GM19025 (cell line): ENCODE results near the gene FAM120A.

Experiments
- ATAC-seq: cut with Tn5 transposase; IDR thresholded peaks from one replicate; pipeline ENCODE4 v1.9.1; 2021; ENCODE audit warnings: mild to moderate bottlenecking, low read depth, moderate library complexity; ENCODE audit not compliant: unreplicated experiment

Gene FAM120A

DNA sequence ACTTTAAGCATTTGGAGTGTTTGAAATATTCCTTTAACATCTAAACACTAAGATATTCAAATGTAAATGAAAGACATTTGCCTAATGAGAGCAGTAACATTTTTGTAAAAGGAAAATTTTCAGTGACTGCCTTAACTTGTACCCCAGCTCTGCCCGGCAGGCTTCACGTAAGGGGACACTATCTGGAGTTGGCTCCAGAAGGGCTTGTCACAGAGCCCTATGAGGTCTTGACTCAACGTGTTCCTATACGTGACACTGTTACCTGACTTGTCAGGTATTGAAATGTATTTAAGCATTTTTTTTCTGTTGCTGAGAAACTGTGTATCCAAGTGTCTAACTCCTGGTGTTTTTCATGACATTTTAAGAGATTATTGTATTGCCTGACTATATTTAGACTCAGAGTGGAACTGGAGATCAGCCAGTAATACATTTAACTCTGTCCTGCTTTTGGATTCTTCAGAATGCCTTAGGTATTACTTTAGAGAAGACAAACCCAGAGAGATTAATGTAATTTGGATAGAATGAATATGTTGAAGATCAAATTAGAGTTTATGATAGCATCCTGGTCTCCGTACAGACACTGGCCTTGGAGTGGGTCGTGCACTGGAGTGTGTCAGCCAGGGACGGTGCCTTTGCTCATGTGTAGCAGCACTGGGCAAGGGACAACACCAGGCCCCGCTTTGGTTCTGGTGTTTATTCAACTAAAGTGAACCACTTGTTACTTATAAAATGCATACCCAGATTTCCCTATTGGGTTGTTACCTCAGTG, 90.3 kb downstream of the FAM120A start:
- ATAC-seq = no peak

DNA sequence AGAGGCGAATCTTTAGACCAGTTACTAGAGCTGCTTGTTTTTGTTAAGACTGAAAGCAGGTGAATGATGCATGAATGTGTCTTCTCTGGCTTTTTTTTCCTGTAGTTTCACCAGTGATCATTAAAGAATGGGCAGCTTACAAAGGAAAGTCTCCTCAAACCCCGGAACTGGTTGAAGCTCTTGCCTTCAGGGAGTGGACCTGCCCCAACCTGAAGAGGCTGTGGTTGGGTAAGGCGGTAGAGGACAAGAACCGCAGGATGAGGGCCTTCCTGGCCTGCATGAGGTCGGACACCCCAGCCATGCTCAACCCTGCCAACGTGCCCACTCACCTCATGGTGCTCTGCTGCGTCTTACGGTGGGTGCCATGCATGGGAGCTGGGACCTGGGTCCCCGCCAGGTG, 91.6 kb downstream of the FAM120A start:
- ATAC-seq = no peak

DNA sequence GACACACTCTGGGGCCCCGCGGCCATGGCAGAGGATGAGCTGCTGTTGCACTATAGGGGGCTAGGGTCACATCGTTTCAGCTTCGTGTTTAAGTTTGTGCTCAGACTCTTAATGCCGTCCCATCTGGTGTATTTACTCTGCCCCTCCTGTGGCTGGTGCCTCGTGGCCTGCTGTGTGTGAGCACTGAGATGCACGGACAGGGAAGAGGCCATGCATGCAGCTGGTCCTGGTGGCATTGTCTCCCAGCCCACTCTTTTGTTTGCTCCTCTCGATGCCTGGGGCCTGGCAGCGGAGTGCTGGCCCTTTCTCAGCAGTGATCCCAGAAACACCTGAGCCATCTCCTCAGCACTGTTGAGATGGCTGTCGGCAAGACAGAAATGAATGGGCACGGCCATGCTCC, 94.9 kb downstream of the FAM120A start:
- no peak for ATAC-seq

DNA sequence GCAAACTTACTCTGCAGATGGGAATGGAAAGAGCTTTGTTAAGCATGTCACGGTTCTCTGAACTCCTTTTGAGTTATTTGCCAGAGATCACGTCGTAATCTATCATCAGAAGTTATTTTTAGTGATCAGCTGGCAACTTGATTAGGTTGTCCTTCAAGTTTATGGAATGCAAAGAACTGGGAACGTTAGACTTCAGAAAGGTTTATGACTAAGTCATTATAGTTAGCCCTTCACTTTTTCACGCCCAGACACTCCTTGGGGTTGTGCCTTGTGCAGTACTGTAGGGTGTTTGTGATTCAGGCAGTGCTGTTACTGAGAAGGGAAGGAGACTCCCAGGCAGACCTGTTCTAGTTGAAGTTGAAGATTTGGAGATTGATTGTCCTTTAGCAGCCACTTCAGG, 98.1 kb downstream of the FAM120A start:
- ATAC-seq = no peak

DNA sequence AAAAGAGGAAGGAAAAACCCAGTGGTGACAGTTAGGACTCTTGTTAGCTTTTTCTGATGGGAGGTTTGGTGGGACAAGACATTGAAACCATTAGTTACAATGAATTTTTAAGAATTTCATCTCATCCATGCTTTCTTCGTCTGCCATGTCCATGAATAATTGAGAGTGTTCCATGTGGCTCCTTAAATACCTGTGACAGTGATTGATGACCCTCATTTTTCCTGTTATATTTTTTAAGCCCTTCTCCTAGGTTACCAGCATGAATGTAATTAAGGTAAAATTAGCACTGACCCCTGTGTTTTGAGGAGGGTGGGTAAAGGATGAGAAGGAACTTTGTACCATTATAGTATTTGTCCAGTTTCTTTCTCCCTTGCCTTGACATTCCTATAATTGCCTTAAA, 101.4 kb downstream of the FAM120A start:
- no peak for ATAC-seq

DNA sequence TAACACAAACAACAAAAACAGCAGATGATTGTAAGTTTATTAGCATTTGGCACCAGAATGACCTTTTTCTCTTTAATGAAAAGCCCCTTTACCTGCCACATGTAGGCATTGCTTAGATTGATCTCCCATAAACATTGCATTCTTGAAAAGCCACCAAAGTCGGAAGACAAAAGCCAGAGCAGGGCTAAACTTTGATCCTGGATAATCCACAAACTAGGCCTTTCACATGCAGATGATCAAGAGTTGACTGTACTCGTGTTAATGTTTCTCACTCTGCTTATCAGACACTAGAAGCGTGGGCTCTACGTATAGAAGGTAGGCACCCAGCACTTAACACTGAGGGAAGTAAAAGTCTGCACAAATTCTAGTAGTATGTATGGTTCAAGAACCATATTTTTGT, 103.9 kb downstream of the FAM120A start:
- no peak for ATAC-seq

DNA sequence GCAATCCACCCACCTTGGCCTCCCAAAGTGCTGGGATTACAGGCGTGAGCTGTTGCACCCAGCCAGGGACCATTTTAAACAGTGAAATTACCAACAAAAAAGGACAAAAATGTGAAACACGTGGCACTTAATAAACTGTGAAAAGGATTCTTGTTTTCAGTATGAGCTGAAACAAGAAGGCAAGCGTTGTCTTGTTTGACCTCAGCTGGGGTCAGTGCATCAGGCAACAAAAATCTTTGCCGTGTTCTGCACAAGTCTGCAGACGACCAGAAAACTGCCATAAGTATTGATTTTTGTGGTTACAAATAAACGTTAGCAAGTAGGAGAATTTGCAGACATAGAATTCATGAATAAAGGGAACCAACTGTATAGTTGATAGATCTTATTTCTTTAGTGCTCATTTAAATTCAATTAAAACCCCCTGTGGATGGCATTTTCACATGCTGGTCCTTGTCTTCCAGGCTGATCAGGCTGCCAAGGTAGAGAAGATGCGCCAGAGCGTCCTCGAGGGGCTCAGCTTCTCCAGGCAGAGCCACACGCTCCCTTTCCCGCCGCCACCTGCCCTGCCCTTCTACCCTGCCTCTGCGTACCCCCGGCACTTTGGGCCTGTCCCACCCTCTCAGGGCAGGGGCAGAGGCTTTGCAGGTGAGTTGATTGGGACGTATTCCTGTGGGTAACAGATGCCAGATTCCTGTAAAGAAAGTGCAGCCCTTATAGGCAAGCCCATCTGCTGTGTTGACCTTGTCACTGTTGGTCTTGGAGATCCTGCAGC, 106.1 kb downstream of the FAM120A start:
- no peak for ATAC-seq

DNA sequence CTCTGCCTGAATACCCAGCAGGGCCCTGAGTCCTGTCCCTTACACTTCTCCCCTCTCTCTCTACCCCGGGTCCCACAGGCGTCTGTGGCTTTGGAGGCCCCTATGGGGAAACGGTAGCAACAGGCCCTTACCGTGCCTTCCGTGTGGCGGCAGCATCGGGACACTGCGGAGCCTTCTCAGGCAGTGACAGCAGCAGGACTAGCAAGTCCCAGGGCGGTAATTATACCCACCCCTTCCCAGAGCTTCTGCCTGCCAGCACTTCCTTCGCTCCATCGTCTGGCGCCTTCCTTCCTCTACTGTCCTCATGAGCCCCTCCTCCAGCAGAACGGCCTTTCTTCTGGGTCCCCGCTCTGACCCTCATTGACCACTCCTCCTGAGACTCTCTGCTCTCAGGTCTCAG, 107.0 kb downstream of the FAM120A start:
- no peak for ATAC-seq

DNA sequence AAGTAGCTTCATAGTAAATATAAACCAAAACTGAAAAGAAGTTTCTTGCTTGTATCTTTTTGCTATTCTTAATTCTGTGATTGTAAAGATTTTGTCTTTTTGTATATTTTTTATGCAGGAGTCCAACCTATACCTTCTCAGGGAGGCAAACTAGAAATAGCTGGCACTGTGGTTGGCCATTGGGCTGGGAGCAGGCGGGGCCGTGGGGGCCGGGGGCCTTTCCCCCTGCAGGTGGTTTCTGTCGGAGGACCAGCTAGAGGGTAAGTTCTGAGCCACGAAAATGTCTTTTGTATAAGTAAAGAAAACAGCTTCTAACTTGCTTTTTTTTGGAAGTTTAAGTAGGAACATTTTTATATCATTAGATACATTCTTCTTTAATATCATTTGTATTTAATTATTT, 109.5 kb downstream of the FAM120A start:
- no peak for ATAC-seq

DNA sequence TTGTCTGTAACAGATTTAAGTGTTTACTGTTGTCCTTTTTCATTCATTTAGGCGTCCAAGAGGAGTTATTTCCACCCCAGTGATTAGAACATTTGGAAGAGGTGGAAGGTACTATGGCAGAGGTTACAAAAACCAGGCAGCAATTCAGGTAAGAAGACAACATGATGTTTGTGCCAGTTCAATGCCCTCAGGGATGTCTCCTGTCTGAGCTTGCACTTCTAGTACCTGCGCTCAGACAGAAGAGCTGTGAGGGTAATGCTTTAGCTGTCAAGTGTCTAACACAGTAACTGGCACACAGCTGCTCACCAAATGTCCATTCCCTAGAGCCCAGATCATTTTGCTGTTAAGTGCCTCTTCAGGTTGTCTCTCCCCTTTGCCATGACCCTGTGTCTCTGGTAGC, 110.7 kb downstream of the FAM120A start:
- ATAC-seq = no peak

DNA sequence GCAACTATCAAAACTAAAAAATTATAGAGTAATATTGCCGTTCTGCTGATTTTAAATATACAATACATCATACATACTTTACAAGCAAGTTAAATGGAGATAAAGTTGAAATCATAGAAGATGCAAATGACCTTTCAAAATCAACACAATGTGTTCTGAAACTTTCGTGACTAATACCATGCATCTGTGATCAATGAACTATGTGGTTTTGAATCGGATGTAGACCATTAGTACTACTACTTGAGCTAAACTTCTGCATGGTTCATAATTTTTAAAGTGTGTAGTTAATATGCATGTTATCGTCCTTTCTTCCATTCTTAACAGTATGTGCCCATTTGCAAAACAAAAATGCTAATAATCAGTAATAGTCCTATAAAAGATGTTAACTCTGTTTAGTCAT, 113.6 kb downstream of the FAM120A start:
- no peak for ATAC-seq

DNA sequence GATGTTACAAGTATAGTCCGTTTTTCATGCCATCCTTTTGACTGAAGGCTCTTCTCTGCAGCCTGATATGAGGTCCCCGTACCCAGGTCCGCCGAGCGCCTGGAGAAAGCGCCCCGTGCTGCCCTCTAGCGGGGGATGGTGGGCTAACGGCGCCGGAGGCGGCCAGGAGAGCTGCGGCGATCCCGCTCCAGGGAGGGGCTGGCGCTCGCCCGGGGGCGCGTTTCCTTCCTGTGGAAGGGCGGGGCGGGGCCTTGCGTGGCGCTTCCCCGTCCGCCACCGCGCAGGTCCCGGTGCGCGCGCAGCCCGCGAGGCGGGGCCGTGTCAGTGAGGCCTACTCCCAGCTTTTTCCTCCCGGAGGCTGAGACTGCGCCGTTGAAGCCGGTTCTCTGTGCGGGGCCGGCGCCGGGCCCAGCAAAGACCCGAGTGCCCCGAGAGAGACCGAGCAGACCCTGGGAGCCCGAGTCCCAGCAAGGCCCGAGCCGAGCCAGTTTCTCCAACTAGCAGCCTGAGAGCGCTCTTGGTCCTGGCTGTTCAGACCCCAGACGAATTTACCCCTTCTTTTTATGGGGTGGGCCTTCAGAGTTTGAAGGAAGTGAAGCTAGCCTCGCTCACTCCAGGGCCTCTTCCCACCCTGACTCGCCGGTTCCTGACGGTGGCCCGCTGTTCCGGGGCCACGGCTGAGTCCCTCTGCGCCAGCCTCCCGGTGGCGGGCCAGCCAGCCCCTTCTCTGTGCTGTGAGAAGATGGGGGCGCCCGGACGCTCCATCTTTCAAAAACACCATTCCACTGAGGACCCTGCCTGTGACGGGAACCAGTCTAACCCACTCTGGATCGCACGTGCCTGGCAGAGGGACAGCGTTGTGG, 115.2 kb downstream of the FAM120A start:
- ATAC-seq = peak; percentile 92

DNA sequence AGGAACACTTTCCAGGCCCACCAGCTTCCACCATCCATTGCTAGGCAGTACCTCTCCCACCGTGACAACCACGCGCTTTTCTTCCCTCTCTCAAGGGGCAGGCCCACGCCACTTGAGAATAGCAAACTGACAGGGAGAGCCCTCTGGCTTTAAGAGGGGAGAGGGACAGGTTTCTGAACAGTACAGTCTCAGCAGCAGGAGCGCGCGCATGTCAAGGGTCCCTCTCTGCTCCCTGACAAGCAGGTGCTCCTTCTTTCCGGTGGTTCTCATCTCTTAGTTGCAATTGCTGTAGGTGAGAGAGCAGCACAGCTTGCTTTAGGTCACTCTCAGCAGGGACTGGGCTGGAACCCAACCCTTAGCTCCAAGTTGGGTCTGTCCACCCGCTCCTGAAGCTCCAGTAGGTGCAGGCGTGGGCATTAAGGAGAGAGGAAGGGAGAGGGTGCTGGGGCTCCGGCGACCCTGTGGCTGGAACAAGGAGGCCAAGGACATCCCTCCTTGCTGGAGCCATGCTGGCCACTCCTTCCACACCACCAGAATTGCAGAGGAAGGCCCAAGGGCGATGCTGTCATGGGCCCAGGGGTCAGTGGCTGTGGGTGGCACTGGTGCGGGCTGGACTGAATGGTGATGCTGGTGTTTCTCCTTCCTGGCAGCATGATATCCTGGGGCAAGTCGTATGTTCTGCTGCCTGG, 115.9 kb downstream of the FAM120A start:
- no peak for ATAC-seq

DNA sequence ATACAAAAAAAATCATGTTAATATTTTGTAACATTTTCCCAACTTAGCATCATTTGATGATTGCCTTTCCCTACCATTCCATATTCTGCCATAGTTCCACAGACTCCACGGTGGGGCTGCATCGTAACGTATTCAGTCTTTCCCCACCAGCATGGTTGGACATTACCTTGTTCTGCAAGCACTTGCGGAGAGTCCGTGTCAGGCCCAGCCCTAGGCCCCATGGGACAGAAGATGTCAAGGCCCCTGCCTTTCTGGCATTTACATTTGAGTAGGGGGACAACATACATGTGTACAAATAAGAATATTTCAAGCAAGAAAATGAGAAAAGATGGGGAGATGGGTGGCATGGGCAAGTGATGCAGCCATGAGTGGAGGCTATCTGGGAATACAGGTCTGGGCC, 116.7 kb downstream of the FAM120A start:
- no peak for ATAC-seq

DNA sequence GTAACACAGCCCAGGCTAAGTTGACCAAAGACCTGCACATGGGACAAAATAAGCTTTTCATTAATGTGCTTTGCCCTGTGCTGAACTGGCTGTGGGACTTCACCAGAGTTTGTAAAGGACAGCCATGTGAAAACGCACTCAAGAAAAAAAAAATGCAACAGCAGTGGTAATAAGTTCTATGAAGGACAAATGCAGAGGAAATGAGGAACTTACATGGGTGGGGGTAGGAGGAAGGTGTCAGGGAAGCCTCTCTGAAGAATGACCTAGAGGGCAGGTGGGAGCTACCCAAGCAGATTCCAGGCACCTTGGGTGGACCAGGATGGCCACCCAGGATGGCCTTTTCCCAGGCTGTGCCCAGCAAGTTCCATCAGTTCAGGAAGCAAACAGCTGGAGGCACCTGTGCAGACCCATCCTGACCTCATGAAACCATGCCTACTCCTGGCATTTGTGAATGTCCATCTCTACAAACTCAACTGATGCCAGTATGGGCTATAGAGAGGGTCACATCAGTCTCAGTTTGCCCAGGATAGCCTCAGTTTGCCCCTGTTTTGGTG, 118.2 kb downstream of the FAM120A start:
- ATAC-seq = no peak

DNA sequence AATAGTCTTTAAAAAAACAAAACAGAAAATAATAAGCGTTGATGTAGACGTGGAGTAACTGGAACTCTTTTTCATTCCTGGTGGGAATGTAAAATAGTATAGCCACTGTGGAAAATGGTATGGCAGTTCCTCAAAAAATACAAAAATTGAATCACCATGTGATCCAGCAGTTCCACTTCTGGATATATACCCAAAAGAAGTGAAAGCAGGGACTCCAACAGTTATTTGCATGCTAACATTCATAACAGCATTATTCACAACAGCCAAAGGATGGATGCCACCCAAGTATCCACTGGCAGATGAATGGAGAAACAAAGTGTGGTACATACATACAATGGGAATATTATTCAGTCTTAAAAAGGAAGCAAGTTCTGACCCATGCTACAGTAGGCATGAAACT, 120.7 kb downstream of the FAM120A start:
- ATAC-seq = no peak

DNA sequence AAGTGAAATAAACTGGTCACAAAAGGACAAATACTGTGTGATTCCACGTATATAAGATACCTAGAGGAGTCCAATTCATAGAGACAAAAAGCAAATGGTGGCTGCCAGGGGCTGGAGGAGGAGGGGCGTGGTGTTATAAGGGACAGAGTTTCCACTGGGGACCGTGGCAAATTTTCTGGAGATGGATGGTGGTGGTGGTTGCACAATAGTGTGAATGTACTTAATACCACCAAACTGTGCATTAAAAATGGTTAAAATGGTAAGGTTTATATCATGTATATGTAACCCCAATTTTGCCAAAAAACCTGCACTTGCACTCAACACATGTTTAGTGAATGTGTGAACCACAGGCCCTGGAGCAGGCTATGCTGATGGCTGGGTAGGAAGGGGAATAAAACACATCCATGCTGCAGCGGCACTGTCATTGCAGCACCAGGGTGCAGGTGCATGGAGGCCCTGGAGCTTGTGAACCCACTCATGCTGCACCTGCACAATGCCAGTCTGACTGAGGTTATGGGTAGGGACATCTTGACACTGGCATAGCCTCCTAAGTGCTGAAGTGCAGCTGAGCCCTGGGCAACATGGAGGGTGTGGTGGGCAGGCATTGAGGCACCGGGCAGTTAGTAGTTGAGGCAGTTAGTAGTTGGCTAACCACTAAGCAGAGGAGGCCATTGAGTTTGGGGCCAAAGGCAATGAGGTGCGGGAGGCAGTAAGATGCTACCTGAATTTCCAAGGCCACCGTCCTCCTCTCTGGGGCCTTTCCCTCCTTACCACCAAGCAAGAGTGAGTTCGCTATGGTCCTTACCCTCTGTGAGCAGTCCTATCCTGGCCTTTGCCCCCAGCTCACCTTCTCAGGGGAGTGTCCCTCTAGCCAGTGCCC, 121.4 kb downstream of the FAM120A start:
- no peak for ATAC-seq

DNA sequence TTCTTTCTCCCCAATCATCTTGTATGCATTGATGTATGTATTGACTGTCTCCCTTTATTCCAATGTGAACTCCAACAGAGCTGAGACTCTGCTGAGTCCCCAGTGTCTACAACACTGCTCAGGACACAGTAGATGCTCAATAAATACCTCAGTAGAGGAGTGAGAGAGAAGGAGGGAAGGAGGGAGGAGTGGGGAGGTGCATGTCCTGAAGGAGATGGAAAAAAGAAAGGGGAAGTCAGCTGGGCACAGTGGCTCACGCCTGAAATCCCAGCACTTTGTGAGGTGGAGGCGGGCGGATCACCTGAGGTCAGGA, 122.0 kb downstream of the FAM120A start:
- ATAC-seq = no peak

DNA sequence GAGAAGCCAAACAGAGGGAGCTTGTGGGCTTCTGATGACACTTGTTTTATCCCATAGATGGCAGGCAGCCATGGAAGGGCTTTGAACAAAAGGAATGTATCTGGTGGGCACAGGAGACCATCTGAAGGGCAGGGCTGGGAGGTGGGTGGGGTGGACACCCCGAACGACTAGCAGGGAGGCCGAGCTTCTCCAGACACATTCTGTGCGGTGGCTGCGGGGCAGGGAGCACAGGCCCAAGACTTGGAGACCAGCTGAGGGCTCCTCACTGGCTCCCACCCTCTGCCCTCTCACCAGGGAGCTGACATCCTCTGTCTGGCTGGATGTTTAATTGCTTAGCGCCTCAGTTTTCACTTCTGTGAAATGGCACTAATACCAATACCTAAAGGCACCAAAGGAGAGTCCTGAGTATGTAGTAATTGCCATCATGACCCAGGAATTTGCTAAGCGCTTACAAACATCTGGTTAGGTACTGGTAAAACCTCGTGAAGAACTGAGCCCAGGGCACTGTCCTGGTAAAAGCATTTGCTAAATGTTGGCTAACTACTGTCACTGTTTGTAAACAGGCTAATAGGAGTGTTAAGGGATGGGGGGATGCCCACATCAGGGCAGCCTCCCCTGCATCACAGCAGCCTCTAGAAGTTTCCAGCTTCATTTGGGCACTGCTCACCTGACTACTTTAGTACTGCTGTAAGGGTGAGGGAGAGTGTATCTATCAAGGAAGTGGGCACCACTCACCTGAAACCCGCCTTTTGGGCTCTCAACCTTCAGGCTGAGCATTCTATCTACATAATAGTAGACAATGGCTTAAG, 122.8 kb downstream of the FAM120A start:
- ATAC-seq = no peak
